Measurements from ENCODE around the gene ACAP3.

ACAP3 gene

GRCh38 chr1:1286313-1287261 is 21.1 kb downstream of the ACAP3 start:
- peak; percentile 9 for DNase-seq
- Histone ChIP-seq H3K27ac (no peak overlapping the region), H3K9me3 (ENCODE audit: severe bottlenecking) (no peaks in the 10 kb centered on the region), H3K4me3 (ENCODE audit: low read depth, low read length) (no peak overlapping the region), H3K36me3 (no peaks in the 10 kb centered on the region), H3K27me3 (ENCODE audit: insufficient read depth, low read depth, severe bottlenecking) (no peaks in the 10 kb centered on the region)
- no peak for TF ChIP-seq CTCF (IDR thresholded peaks at IDR 0.05; ENCODE audit: low read depth, low read length)

GRCh38 chr1:1285611-1286311 is 22.0 kb downstream of the ACAP3 start:
- H3K9me3 ChIP-seq (ENCODE audit: severe bottlenecking) = no peaks in the 10 kb centered on the region
- peak overlapping the region; percentile 5; the same call in 1 of the 2 replicates for H3K27ac ChIP-seq
- peak; percentile 7 for DNase-seq
- no peak for TF ChIP-seq CTCF (IDR thresholded peaks at IDR 0.05; ENCODE audit: low read depth, low read length)
- H3K27me3 ChIP-seq (ENCODE audit: insufficient read depth, low read depth, severe bottlenecking) = no peaks in the 10 kb centered on the region
- H3K4me3 ChIP-seq (ENCODE audit: low read depth, low read length) = no peak overlapping the region
- no peaks in the 10 kb centered on the region for H3K36me3 ChIP-seq

GRCh38 chr1:1285102-1285571 is 22.6 kb downstream of the ACAP3 start:
- DNase-seq = no peak
- TF ChIP-seq CTCF (IDR thresholded peaks at IDR 0.05; ENCODE audit: low read depth, low read length) = no peak
- H3K4me3 ChIP-seq (ENCODE audit: low read depth, low read length) = no peak overlapping the region
- H3K9me3 ChIP-seq (ENCODE audit: severe bottlenecking) = no peaks in the 10 kb centered on the region
- no peaks in the 10 kb centered on the region for H3K36me3 ChIP-seq
- peak overlapping the region; percentile 5; the same call in 1 of the 2 replicates for H3K27ac ChIP-seq
- H3K27me3 ChIP-seq (ENCODE audit: insufficient read depth, low read depth, severe bottlenecking) = no peaks in the 10 kb centered on the region

GRCh38 chr1:1284221-1285101 is 23.3 kb downstream of the ACAP3 start:
- no peaks in the 10 kb centered on the region for H3K27me3 ChIP-seq (ENCODE audit: insufficient read depth, low read depth, severe bottlenecking)
- TF ChIP-seq CTCF (IDR thresholded peaks at IDR 0.05; ENCODE audit: low read depth, low read length) = no peak
- H3K4me3 ChIP-seq (ENCODE audit: low read depth, low read length) = no peak overlapping the region
- DNase-seq = no peak
- peak overlapping the region; percentile 5; the same call in 1 of the 2 replicates for H3K27ac ChIP-seq
- no peaks in the 10 kb centered on the region for H3K9me3 ChIP-seq (ENCODE audit: severe bottlenecking)
- H3K36me3 ChIP-seq = no peaks in the 10 kb centered on the region

GRCh38 chr1:1283821-1284220 is 23.9 kb downstream of the ACAP3 start:
- Histone ChIP-seq H3K9me3 (ENCODE audit: severe bottlenecking) (no peaks in the 10 kb centered on the region), H3K36me3 (no peaks in the 10 kb centered on the region), H3K27me3 (ENCODE audit: insufficient read depth, low read depth, severe bottlenecking) (no peaks in the 10 kb centered on the region), H3K4me3 (ENCODE audit: low read depth, low read length) (no peak overlapping the region), H3K27ac (no peak overlapping the region)
- peak; percentile 26; the same call in 1 of the 2 replicates for TF ChIP-seq CTCF (IDR thresholded peaks at IDR 0.05; ENCODE audit: low read depth, low read length)
- peak; percentile 55 for DNase-seq
